Ramos (cell line): ENCODE data around the gene VSIG4.
"Not testable (repeated sequence)": the region's sequence is repeated elsewhere in the genome, so short reads cannot be mapped to it uniquely, and the experiment has no call there.

Source experiments
- in situ Hi-C: fragments of 300-500 bp; cut with MboI; formaldehyde crosslinking; loops from one replicate; pipeline ENCODE4 v1.14.3; 2022; ENCODE audit warnings: low sequenced_read_pairs; ENCODE audit not compliant: unreplicated experiment

VSIG4 gene

GRCh38 chrX:65994519-65995506 is 45.1 kb downstream of the VSIG4 start:
- in situ Hi-C loops: no loop called here

GRCh38 chrX:65993915-65994460 is 45.9 kb downstream of the VSIG4 start:
- in situ Hi-C loops: no loop called here

GRCh38 chrX:65993332-65993731 is 46.5 kb downstream of the VSIG4 start:
- in situ Hi-C loops: no loop called here

- in situ Hi-C loops: no loop called here
Observed at GRCh38 chrX:65990702-65991101, 49.2 kb downstream of the VSIG4 start.

GRCh38 chrX:65987811-65988210 is 52.1 kb downstream of the VSIG4 start:
- in situ Hi-C loops: loop anchor here (10.0 kb wide), 1 partner anchor 403 kb away; no protein-coding TSS in a partner anchor

GRCh38 chrX:65985922-65986588 is 53.8 kb downstream of the VSIG4 start:
- in situ Hi-C loops: loop anchor here (10.0 kb wide), 1 partner anchor 401 kb away; no protein-coding TSS in a partner anchor

- in situ Hi-C loops: loop anchor here (10.0 kb wide), 1 partner anchor 400 kb away; no protein-coding TSS in a partner anchor
Observed at GRCh38 chrX:65985211-65985610, 54.7 kb downstream of the VSIG4 start.

GRCh38 chrX:65977161-65977560 is 62.7 kb downstream of the VSIG4 start:
- in situ Hi-C loops: not testable (repeated sequence)

GRCh38 chrX:65976161-65976560 is 63.7 kb downstream of the VSIG4 start:
- in situ Hi-C loops: no loop called here

GRCh38 chrX:65975161-65975751 is 64.6 kb downstream of the VSIG4 start:
- in situ Hi-C loops: not testable (repeated sequence)
